B cell (primary cell): ENCODE results near the gene COBL. TPM values are rescaled to one million over a fixed set of nuclear protein-coding genes. Genes with fewer than 3 reads are reported as not detected.

Experiments used
- ATAC-seq: fragments of 200-7000 bp; cut with Tn5 transposase; one replicate; pipeline ENCODE4 v1.10.0; 2021; ENCODE audit warnings: low read depth, mild to moderate bottlenecking, moderate number of reproducible peaks, moderate library complexity
- CTCF ChIA-PET: fragments of 350-600 bp; sonication (Branson Sonifier 250); formaldehyde crosslinking; loops from one replicate; lab custom pipeline; 2021; ENCODE audit warnings: antibody characterized with exemption, inconsistent platforms; lab: Charles Lee
- POLR2A ChIA-PET: fragments of 350-600 bp; sonication (Branson Sonifier 250); formaldehyde crosslinking; loops from one replicate; lab custom pipeline; 2021; ENCODE audit warnings: antibody characterized with exemption; lab: Charles Lee
- DNase-seq: peaks from one replicate; pipeline ENCODE4 v3.0.0; 2013
- H2AFZ ChIP-seq: 2 replicates; pipeline ENCODE4 v1.6.1; 2012; ENCODE audit warnings: mild to moderate bottlenecking, low read depth, low read length; ENCODE audit not compliant: insufficient read depth, poor library complexity, severe bottlenecking
- H3K27ac ChIP-seq, 2 donors: 1 replicate in 1 of 2; 2 replicates in 1 of 2; pipeline ENCODE4 v1.5.1; 2012 to 2013; ENCODE audit warnings: low read length in 2 of 2, mild to moderate bottlenecking in 2 of 2, moderate library complexity in 1 of 2
- H3K27me3 ChIP-seq, 4 experiments: fragments of 200-600 bp in 1 of 4; sonication (generic) in 1 of 4; replicated peaks in 1 of 4; 1 replicate in 2 of 4; 2 replicates in 2 of 4; pipeline versions ENCODE4 v1.6.1 to v1.7.0; 2013 to 2016; ENCODE audit warnings: low read length in 3 of 4, mild to moderate bottlenecking in 2 of 4, mixed read lengths in 1 of 4, moderate library complexity in 1 of 4; ENCODE audit not compliant: insufficient read depth in 4 of 4, control insufficient read depth in 3 of 4; ENCODE audit errors: control extremely low read depth in 1 of 4
- H3K36me3 ChIP-seq, 2 experiments: replicated peaks in 1 of 2; 1 replicate in 1 of 2; 2 replicates in 1 of 2; pipeline versions ENCODE4 v1.6.1 to v1.7.1; 2013; ENCODE audit warnings: low read length in 1 of 2; ENCODE audit not compliant: insufficient read depth in 2 of 2, control insufficient read depth in 1 of 2; ENCODE audit errors: control extremely low read depth in 1 of 2, extremely low read depth in 1 of 2
- H3K4me1 ChIP-seq, 2 donors: fragments of 200-600 bp in 1 of 2; sonication (generic) in 1 of 2; 1 replicate in 1 of 2; 2 replicates in 1 of 2; pipeline versions ENCODE4 v1.5.1 to v1.6.1; 2013 to 2017; ENCODE audit warnings: low read length in 2 of 2; ENCODE audit not compliant: control insufficient read depth in 2 of 2, insufficient read depth in 2 of 2
- H3K4me2 ChIP-seq: replicated peaks from 2 replicates; pipeline ENCODE3; 2012; ENCODE audit warnings: mild to moderate bottlenecking, low read depth, low read length; ENCODE audit not compliant: poor library complexity, severe bottlenecking
- H3K4me3 ChIP-seq, 5 experiments: fragments of 200-600 bp in 1 of 5; sonication (generic) in 1 of 5; 1 replicate in 3 of 5; 2 replicates in 2 of 5; pipeline versions ENCODE4 v1.5.1 to v1.7.0; 2011 to 2016; ENCODE audit warnings: low read length in 4 of 5, mild to moderate bottlenecking in 4 of 5, low read depth in 2 of 5, control low read depth in 1 of 5, moderate library complexity in 1 of 5; ENCODE audit not compliant: insufficient read depth in 1 of 5; ENCODE audit errors: control extremely low read depth in 1 of 5, extremely low read depth in 1 of 5
- H3K79me2 ChIP-seq: fragments of 200-600 bp; sonication (generic); one replicate; pipeline ENCODE4 v1.6.0; 2016; ENCODE audit warnings: low read length; ENCODE audit not compliant: control insufficient read depth, insufficient read depth
- H3K9ac ChIP-seq: fragments of 200-600 bp; sonication (generic); 2 replicates; pipeline ENCODE4 v1.6.1; 2017; ENCODE audit warnings: mild to moderate bottlenecking, low read length, moderate library complexity
- H3K9me3 ChIP-seq, 3 donors: one replicate each; pipeline versions ENCODE4 v1.6.1 to v1.7.1; 2013; ENCODE audit warnings: low read length in 2 of 3; ENCODE audit not compliant: control insufficient read depth in 2 of 3, insufficient read depth in 1 of 3; ENCODE audit errors: control extremely low read depth in 1 of 3
- H4K20me1 ChIP-seq: 2 replicates; pipeline ENCODE4 v1.6.0; 2012; ENCODE audit warnings: mild to moderate bottlenecking, low read length; ENCODE audit not compliant: insufficient read depth, control insufficient read depth, poor library complexity, severe bottlenecking
- H3K27ac Mint-ChIP-seq: one replicate; pipeline ENCODE4 v1.8.0; 2021; ENCODE audit warnings: mixed read lengths
- H3K27me3 Mint-ChIP-seq: one replicate; pipeline ENCODE4 v1.8.0; 2021; ENCODE audit warnings: mixed read lengths
- H3K4me1 Mint-ChIP-seq: one replicate; pipeline ENCODE4 v1.8.0; 2021; ENCODE audit warnings: mixed read lengths
- H3K4me3 Mint-ChIP-seq: one replicate; pipeline ENCODE4 v1.8.0; 2021; ENCODE audit warnings: mixed read lengths
- H3K9me3 Mint-ChIP-seq: one replicate; pipeline ENCODE4 v1.8.0; 2022; ENCODE audit warnings: mixed read lengths; ENCODE audit not compliant: insufficient read depth
- CTCF ChIP-seq: fragments of 200-600 bp; IDR thresholded peaks from one replicate; pipeline ENCODE4 v1.8.0; 2022; ENCODE audit warnings: antibody characterized with exemption, mild to moderate bottlenecking
- EZH2 ChIP-seq: IDR thresholded peaks from 2 replicates; pipeline ENCODE4 v1.6.1; 2012; ENCODE audit warnings: borderline replicate concordance, low read depth, mild to moderate bottlenecking, moderate library complexity, low read length; ENCODE audit not compliant: insufficient read depth, poor library complexity, severe bottlenecking
- WGBS: methylation state at CpG from one replicate; pipeline ENCODE4 v1.1.5; 2013; ENCODE audit warnings: missing lambda C conversion rate; ENCODE audit not compliant: insufficient coverage; 5-methylcytosine and 5-hydroxymethylcytosine counted together
- intact Hi-C: fragments of 100-400 bp; cut with micrococcal nuclease; formaldehyde crosslinking; loops from one replicate; pipeline ENCODE4 v1.10.0; 2022
- polyA plus RNA-seq: library from polyadenylated mRNA; depleted of rRNA; stranded (reverse); fragments of >200 nt; gene quantifications from 2 replicates; pipeline ENCODE4 v1.2.3, GENCODE V29; 2012
- total RNA-seq, 2 donors: library from RNA; stranded (reverse); fragments of 120-200 nt in 1 of 2; gene quantifications; 1 replicate in 1 of 2; 2 replicates in 1 of 2; pipeline versions ENCODE4 v1.2.3 to v1.2.4, GENCODE V29; 2013 to 2022

The COBL gene
- total and polyA plus RNA-seq, 2 donors (not counting 1 experiment from before 2014, with no cell fraction given), result not detected

GRCh38 chr7:50974240-50974639, 342.4 kb downstream of the COBL start:
- Mint-ChIP-seq H3K4me3 (no peak overlapping the region), H3K9me3 (no peaks in the 10 kb centered on the region), H3K27me3 (no peaks in the 10 kb centered on the region), H3K4me1 (no peaks in the 10 kb centered on the region), H3K27ac (no peak overlapping the region)
- Histone ChIP-seq H3K4me3 (no peak overlapping the region), H3K27me3 (no peaks in the 10 kb centered on the region), H3K9me3 (peaks cover 0 to 4% (median 0%) of the 10 kb centered on the region in 3 donors), H3K4me1 (no peaks in the 10 kb centered on the region), H4K20me1 (no peaks in the 10 kb centered on the region), H3K79me2 (no peaks in the 10 kb centered on the region), H3K27ac (no peak overlapping the region), H3K36me3 (no peaks in the 10 kb centered on the region), H3K9ac (no peak overlapping the region), H2AFZ (no peak overlapping the region), H3K4me2 (no peak overlapping the region)
- POLR2A ChIA-PET, result no interaction called here
- DNase-seq, result no peak
- TF ChIP-seq EZH2, result no peak
- TF ChIP-seq CTCF, result no peak
- no peak for ATAC-seq
- intact Hi-C loops, result no loop called here
- CTCF ChIA-PET, result no interaction called here
- 81% methylated on average over 4 of the region's 5 CpGs for WGBS

DNA sequence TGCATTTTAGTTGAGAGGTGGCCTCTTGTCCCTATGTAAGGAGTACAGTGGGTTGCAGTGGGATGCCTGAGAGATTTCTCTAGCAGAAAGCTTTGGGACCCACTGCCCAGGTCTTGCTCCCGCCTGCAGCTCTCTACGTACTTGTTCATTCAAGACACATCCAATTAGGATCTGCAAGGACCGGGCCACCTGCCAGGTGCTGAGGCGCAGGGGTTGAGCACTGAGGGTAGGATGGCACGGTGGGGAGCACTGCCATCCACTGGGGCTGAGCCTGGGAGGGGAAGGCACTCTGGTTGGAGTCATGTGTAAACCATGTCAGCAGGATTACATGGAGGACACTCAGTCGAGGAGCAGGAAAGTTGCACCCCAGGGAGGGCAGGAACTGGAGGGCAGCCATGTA, 342.8 kb downstream of the COBL start:
- Mint-ChIP-seq H3K9me3 (no peaks in the 10 kb centered on the region), H3K27ac (no peak overlapping the region), H3K27me3 (no peaks in the 10 kb centered on the region), H3K4me1 (no peaks in the 10 kb centered on the region), H3K4me3 (no peak overlapping the region)
- no peaks in the 10 kb centered on the region for H3K36me3 ChIP-seq
- no peak overlapping the region for H3K4me2 ChIP-seq
- intact Hi-C loops, result no loop called here
- no peaks in the 10 kb centered on the region for H4K20me1 ChIP-seq
- ChIA-PET CTCF (no interaction called here), POLR2A (no interaction called here)
- H3K27ac ChIP-seq, result no peak overlapping the region
- no peak overlapping the region for H2AFZ ChIP-seq
- ATAC-seq (no peak), DNase-seq (no peak)
- no peaks in the 10 kb centered on the region for H3K27me3 ChIP-seq
- WGBS, result 80% methylated on average over 6 of the region's 6 CpGs
- no peaks in the 10 kb centered on the region for H3K79me2 ChIP-seq
- H3K9ac ChIP-seq, result no peak overlapping the region
- no peaks in the 10 kb centered on the region for H3K4me1 ChIP-seq
- no peak overlapping the region for H3K4me3 ChIP-seq
- TF ChIP-seq EZH2, result no peak
- no peak for TF ChIP-seq CTCF
- peaks cover 0 to 4% (median 0%) of the 10 kb centered on the region in 3 donors for H3K9me3 ChIP-seq
